Activated gamma-delta T cell treated with anti-CD3 and anti-CD28 coated beads, Interleukin-2, amount 50 U/mL, for 16 hours (primary cell): Measurements from ENCODE around the gene TRAK2.
"Not testable (repeated sequence)": the region's sequence is repeated elsewhere in the genome, so short reads cannot be mapped to it uniquely, and the experiment has no call there.

Source experiments
- DNase-seq: peaks from one replicate; pipeline ENCODE4 v3.0.0-alpha.2; 2020; ENCODE audit warnings: low read depth

TRAK2 gene

DNA sequence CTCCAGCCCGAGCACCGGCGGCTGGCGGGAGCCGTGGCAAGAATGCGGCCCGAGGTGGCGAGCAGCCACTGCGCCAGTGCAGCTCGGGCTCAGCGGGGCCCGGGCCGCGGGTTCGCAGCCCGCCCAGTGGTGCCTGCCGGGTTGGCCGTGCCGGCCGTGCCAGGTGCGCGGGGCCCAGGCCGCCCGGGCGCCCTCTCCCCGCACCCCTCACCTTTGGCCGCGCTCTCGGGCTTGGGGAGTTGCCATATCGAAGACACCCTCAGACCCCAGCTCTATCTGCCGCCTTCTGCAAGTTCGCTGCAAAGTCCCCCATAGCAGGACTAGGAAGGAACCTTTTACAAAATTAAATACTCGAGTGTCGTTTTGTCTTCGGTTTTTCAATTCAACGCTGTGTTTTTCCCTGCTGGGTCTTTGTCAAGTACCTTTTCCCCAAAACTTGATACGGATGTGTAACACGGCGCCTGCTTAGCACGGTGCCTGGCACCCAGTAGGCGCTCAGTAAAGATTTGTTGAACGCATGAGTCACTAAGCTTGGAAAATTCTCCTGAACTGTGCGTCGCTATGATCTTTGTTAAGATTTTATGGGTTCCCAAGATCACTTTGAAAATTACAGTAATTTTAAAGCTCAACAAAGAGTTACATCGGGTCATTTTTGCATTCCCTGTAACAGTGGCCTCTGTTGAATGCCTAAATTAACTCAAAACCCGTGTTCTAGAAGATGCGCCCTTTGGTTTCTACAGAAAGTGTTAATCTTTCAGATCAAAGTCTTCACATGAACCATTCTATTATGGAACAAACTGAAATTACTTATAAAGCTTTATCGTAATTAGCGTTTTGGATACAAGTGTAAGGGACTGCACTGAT is 1.0 kb upstream of the TRAK2 start:
- no peak for DNase-seq

DNA sequence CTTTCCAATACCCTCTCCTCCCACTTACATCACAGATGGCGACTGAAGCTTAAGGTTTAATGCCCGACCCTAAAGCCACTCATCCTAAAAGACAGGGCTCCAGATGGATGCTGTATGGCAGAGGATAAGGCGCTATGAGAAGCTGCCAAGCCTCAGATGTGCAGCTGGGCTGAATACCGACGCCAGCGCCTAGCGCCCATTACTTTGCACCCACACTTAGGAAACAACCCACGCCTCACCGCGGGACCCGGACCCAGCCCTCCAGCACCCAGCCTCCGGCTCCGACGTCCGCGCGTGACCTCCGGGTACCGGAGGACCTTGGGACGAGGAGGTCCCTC is 335 bp downstream of the TRAK2 start:
- no peak for DNase-seq

DNA sequence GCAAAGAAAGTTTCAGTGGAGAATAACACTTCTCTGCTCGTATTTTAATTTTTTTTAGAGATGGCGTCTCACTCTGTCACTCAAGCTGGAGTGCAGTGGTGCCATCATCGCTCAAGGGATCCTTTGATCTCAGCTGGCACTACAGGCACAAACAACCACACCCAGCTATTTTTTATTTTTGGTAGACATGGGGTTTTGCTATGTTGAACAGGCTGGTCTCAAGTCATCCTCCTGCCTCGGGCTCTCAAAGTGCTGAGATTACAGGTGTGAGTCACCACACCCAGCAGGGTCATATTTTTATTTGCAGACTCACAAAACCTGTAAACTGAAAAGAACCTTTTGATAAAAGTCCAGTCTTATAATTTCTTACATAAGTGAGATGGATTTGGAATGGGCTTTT is 2.6 kb downstream of the TRAK2 start:
- DNase-seq, result no peak

DNA sequence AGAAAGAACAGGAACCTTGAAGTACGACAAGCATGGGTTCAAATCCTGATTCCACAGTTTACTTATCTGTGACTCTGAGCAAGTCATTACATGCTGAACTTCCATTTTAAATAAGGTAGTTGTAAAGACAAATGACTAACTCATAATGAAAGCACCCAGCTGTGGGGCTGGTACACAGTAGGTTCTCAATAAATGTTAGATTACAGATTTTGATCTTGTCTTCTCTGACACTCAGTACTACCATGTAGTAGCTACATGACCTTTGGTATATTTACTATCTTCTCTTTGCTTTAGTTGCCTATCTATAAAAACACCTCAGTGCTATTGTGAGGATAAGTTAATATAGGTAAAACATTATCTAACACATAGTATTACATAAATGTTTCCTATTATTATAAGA is 3.2 kb downstream of the TRAK2 start:
- DNase-seq, result no peak

DNA sequence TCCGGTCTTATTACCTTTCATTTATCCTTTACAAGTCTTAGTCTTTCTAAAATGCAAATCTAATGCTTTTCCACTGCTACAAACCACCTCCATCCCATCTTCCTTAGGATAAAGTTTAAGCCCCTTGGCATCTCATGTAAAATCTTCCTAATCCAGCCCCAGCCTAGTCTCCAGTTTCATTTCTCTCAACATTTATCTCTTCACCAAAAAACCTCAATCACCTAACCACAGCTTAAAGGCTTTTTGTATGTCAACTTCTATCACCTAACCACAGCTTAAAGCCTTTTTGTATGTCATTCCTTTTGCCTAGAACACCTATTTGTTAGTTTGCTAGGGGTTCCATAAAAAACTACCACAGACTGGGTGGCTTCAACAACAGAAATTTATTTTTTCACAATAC is 4.2 kb downstream of the TRAK2 start:
- no peak for DNase-seq

DNA sequence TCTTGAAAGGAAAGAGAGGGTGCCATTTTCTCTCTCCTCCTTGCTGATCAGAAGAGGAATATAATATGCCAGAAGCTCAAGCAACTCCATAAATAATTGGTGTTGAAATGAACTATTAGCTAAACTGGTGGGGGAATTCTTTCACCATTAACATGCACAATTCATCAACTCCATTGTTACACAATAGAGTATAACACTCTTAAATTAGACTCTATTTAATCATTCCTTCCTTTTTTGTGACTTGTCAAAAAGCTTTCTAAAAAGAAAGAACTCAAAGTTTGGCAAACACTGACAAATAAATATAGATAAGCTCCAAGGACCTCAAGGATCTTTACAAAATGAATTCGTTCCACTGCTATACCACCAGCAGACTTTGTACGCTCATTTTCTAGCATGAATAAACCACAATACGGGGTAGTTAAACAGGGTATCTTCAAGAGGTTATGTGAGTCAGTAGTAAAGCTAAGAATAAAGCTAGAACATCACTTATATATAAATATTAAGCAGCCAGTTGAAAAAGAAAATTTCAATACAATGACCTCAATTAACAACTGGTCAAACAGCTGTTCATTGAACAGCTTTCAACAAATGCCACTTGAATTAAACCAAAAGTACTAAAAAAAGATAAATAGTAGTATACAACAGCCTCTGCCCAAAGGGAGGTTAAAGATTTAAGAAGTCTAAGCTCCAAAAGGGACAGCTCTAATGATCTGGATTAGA is 6.4 kb downstream of the TRAK2 start:
- no peak for DNase-seq

DNA sequence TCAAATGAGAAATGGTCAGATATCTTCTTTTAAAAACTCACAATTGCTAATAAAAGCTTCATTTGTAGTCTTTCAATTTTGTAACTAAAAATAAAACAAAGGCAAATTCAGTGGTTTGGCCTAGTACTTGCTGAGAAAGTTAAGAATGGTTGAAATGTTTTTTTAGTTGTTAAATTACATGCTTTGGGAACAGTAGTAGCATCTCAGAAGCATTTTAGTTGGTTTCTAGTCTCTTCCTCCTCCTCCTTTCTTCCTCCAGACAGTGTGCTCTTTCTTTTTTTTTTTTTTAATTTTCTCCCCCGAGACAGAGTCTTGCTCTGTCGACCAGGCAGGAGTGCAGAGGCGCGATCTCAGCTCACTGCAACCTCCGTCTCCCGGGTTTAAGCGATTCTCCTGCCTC is 9.8 kb downstream of the TRAK2 start:
- DNase-seq, result no peak

DNA sequence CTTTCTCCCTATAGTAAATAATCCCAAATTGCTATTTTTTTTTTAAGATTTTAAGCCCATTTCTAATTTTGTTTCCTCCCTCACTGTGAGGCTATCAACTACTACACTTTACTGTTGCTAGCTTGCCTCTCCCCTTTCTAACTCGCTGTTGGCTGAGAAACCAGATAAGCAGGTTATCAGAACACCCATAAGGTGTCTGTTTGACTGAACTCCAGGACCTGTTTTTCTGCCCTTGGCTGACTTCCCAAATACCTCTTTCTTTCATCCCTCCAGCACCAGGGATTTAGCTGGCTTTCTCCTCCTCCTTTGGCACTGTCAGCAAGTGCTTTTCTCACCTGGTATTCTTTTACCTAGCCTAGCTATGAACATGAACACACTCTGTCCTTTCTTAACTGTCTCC is 11.1 kb downstream of the TRAK2 start:
- DNase-seq, result no peak

DNA sequence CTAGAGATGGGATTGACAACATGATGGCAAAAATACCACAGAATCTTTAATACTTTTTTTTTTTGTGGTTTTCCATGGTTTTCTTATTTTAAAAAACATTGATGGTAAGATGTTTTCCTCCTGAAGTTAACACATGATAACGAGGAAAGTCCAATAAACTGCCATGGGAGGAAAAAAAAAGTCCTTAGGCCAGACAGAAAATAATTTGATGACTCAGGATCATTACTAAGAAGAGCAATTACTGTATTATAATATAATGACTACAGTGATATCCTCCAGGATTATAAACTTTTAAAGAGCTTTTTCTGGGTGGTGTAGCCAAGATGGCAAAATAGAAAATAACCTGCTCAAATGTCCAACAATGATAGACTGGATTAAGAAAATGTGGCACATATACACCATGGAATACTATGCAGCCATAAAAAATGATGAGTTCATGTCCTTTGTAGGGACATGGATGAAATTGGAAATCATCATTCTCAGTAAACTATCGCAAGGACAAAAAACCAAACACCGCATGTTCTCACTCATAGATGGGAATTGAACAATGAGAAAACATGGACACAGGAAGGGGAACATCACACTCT is 11.8 kb downstream of the TRAK2 start:
- not testable (repeated sequence) for DNase-seq

DNA sequence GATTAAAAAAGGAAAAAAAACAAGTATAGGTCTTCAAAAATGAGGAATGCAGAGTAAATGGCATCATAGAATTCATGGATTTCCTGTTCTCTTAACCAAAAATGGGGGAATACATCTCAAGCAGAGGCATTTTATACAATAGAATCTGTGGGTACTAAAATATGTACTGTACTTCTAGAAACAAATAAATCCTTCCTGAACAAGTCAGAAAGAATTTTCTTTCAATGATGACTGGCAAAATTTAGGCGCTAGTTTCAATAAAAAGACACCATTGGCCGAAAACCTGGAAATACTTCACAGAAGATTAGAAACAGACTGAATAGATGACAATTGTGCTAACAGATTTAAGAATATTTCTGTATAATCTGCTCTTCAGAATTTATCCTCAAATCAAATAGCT is 15.1 kb downstream of the TRAK2 start:
- no peak for DNase-seq

DNA sequence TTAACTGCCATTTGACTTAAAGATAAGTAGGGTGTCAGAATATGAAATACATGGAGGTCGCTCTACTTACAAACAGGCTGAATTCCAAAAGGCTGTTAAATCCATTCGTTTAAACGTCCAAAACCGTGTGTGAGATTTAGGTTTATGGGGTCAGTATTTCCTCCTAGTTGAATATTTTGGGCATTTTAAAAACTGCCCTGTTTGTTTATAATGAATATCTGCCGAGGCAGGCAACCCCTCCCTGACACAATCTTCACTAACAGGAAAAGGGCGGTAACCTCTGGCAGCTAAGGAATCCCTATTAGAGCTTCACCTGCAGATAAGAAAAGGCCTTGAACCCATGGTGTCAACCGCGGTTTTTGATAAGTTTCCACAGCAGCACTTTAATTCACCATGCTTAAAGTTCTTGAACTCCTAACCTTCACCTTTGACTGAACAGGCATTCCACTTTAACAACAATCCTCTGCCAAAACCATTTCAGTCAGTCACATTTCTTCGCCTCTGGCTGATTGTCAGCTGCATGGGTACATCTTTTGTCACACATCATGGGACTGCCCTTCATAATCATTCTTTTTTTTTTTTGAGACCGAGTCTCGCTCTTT is 17.8 kb downstream of the TRAK2 start:
- DNase-seq, result no peak

DNA sequence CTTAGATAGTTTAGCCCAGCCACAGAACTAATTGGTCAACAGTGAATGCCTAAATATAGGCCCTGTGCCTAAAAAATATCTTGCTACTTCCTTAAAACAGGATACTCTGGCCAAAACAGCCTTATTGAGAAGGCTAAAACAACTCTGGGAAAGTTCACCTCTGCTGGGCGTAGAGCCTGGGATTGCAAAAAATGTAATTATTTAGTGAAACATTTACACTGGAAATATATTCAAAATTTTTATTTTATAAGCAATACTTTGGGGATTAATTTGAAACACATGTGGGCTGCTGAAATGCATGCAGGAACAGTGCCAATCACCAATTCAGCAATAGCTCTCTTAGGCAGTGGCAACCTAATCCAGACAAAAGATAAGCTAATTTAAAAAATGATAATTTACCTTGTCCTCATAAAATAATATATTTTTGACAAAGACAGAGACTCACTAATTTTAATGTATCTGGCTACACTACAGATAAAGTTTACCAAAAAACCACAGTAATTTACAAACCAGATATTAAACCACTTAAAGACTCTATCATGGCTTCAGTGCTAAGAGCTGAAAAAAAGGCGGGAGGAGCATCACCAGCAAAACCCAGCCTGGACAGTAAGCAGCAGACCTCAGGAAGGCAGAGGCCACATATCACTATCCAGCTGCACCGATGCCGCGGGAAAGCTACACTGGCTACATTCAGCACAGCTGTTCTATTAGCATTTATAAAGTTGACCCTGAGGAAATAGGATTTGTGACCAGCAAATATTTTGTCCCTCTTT is 18.5 kb downstream of the TRAK2 start:
- no peak for DNase-seq

DNA sequence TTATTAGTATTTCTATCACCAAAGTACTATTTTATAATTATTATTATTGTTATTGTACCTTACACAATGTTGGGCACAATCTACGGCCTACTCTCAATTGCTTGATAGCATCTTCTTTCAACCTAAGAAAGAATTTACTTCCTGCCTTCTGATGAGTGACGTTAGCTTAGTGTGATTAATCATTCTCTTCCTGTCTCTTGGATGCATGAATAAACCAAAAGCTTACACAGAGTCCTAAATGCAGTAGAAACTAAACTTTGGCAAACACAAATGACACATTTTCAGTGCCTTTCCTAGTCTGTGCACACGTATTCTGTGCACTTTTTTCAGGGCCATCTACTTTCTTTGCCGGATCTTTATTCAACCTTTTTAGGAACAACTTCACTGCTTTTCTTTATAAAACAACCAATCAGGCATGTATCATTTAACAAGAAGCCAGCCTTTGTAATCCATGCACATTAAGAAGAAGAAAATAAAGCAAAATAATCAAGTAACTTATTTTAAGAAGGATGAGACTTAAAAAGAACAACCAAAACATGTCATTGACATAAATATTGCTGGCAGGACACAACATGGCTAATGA is 19.1 kb downstream of the TRAK2 start:
- no peak for DNase-seq

DNA sequence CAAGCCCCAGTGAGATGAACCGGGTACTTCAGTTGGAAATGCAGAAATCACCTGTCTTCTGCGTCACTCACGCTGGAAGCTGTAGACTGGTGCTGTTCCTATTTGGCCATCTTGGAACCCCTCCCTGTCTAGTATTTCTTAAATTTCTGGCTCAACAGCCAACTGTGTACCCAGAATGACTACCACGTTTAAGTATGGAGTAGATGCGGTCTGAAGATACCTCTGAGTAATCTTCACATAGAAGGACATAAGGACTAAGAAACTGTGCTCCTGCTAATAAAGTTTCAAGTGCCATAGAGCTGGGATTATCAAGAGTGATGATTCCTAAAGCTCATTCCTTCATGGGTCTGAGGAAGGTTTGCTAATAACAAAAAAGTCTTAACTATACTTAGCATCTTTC is 20.4 kb downstream of the TRAK2 start:
- DNase-seq, result no peak

DNA sequence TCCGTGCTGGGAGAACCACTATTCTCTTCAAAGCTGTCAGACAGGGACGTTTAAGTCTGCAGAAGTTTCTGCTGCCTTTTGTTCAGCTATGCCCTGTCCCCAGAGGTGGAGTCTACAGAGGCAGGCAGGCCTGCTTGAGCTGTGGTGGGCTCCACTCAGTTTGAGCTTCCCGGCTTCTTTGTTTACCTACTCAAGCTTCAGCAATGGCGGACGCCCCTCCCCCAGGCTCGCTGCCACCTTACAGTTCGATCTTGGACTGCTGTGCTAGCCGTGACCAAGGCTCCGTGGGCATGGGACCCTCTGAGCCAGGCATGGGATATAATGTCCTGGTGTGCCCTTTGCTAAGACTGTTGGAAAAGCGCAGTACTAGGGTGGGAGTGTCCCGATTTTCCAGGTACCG is 20.9 kb downstream of the TRAK2 start:
- not testable (repeated sequence) for DNase-seq

DNA sequence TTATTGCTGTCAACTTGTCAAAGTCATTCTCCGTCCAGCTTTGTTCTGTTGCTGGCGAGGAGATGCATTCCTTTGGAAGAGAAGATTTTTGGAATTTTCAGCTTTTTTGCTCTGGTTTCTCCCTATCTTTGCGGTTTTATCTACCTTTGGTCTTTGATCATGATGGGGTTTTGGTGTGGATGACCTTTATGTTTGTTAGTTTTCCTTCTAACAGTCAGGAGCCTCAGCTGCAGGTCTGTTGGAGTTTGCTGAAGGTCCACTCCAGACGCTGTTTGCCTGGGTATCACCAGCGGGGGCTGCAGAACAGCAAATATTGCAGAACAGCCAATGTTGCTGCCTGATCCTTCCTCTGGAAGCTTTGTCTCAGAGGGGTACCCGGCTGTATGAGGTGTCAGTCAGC is 21.4 kb downstream of the TRAK2 start:
- DNase-seq, result not testable (repeated sequence)

DNA sequence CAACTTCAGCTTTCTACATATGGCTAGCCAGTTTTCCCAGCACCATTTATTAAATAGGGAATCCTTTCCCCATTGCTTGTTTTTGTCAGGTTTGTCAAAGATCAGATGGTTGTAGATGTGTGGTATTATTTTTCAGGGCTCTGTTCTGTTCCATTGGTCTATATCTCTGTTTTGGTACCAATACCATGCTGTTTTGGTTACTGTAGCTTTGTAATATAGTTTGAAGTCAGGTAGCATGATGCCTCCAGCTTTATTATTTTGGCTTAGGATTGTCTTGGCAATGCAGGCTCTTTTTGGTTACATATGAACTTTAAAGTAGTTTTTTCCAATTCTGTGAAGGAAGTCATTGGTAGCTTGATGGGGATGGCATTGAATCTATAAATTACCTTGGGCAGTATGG is 22.9 kb downstream of the TRAK2 start:
- not testable (repeated sequence) for DNase-seq

DNA sequence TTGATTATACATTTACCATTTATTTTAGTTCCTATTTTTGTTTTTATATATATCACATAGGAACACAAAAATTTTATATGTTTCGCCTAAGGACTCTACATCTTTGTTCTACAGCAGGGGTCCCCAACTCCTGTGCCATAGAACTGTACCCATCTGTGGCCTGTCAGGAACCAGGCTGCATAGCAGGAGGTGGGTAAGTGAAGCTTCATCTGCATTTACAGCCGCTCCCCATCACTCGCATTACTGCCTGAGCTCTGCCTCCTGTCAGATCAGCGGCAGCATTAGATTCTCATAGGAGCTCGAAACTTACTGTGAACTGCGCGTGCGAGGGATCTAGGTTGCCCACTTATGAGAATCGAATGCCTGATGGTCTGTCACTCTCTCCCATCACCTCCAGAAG is 25.3 kb downstream of the TRAK2 start:
- DNase-seq, result no peak

DNA sequence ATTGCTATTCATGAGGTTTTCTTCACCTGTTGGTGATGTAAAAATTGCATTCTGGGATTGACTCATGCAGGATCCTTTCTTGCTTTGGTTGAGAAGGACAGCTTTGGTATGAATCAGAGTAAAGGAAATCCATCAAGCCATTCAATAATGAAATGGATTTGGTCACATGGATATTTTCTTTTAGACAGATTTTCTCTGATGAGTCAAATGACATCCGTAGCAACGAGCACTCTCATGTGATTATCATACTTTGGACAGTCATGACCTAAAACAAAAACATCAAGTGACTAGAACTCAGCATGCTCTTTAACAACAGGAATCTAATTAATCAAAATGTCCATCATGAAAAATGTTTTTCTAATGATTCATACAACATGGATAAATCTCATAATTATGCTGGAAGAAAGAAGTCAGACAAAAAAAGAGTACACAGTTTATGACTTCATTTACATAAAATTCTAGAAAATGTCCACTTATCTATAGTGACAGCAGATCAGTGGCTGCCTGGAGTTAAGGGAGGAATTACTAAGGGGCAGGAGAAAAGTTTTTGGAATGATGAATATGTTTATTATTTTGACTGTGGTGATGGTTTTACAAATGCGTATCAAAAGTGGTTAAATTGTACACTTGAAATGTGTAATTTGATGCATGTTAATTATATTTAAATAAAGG is 30.7 kb downstream of the TRAK2 start:
- DNase-seq, result no peak

DNA sequence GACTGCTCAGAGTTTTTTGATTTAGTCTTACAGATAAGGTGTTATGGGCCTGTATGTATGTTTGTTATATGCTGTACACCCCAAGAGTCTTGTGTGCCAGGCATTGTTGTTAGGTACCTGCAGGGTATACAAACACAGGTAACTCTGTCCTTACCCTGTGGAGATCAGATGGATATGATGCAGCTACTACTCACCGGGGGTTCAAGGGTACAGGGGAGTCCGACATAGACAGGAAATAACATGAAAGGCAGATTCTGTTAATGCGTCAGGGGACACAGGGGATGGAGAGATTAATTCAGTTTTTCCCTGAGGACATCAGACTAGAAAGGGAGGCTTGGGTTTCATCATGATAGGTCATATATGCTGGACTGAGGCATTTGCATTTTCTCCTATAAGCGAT is 31.3 kb downstream of the TRAK2 start:
- DNase-seq, result no peak

DNA sequence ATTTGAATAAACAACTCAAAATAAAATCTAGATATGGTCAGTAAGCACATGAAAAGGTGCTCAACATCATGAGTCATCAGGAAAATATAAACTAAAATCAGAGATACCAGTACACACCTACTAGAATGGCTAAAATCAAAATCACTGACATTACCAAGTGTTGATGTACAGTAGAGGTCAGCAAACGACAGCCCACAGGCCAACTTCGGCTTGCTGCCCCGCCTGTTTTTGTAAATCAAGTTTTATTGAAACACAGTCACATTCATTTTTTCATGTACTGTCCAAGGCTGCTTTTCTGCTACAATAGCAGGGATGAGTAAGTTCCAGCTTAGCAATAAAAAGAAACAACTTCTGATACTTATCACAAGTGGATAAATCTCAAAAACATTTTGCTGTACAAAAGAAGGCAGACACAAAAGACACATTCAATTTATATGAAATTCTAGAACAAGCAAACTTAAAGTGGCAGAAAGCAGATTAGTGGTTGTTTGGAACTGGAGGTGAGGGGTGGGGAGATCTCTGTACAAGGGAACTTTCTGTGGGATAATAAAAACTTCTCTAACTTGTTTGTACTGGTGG is 32.1 kb downstream of the TRAK2 start:
- DNase-seq, result no peak
